Sigmoid colon (tissue), 7 donors: ENCODE measurements around the gene PSMD8. TPM values are rescaled to one million over a fixed set of nuclear protein-coding genes. Genes with fewer than 3 reads are reported as not detected.

Experiments used
- DNase-seq: peaks from one replicate; pipeline ENCODE4 v3.0.0-alpha.2; 2019
- H3K27ac ChIP-seq, 4 donors: fragments of 200-600 bp; sonication (generic); one replicate each; pipeline ENCODE4 v1.5.1; 2016 to 2019; ENCODE audit warnings: mild to moderate bottlenecking in 1 of 4
- H3K27me3 ChIP-seq, 3 donors: fragments of 200-600 bp; sonication (generic); one replicate each; pipeline ENCODE4 v1.5.1; 2019; ENCODE audit warnings: mild to moderate bottlenecking in 1 of 3
- H3K36me3 ChIP-seq, 4 donors: fragments of 200-600 bp; sonication (generic); one replicate each; pipeline ENCODE4 v1.5.1; 2016 to 2019
- H3K4me1 ChIP-seq, 4 donors: fragments of 200-600 bp; sonication (generic); one replicate each; pipeline ENCODE4 v1.5.1; 2017 to 2019
- H3K4me3 ChIP-seq, 4 donors: fragments of 200-600 bp; sonication (generic); one replicate each; pipeline ENCODE4 v1.5.1; 2017 to 2019; ENCODE audit warnings: mild to moderate bottlenecking in 2 of 4, moderate library complexity in 1 of 4
- H3K9me3 ChIP-seq, 4 donors: fragments of 200-600 bp in 3 of 4; sonication (generic) in 3 of 4; one replicate each; pipeline versions ENCODE4 v1.5.1 to v1.6.1; 2013 to 2019
- CTCF ChIP-seq, 4 experiments: fragments of 450-650 bp in 3 of 4; fragments of 200-600 bp in 1 of 4; IDR thresholded peaks; one replicate each; pipeline ENCODE4 v1.5.1; 2016 to 2019; ENCODE audit warnings: antibody characterized with exemption in 4 of 4, mild to moderate bottlenecking in 3 of 4, moderate library complexity in 2 of 4
- EP300 ChIP-seq, 4 donors: sonication (generic); formaldehyde crosslinking; IDR thresholded peaks; one replicate each; pipeline ENCODE4 v1.6.1; 2017; ENCODE audit warnings: antibody characterized with exemption in 4 of 4
- POLR2A ChIP-seq, 2 donors: fragments of 450-650 bp; IDR thresholded peaks; one replicate each; pipeline ENCODE4 v1.6.1; 2016; ENCODE audit warnings: antibody characterized with exemption in 2 of 2, mild to moderate bottlenecking in 2 of 2, moderate library complexity in 2 of 2
- POLR2AphosphoS5 ChIP-seq, 4 donors: sonication (generic); formaldehyde crosslinking; IDR thresholded peaks; one replicate each; pipeline ENCODE4 v1.6.1; 2017; ENCODE audit warnings: antibody characterized with exemption in 4 of 4
- WGBS, 2 donors: extraction: QIAGEN DNeasy Blood & Tissue Kit; methylation state at CpG; one replicate each; pipeline ENCODE4 v1.1.7; 2013; 5-methylcytosine and 5-hydroxymethylcytosine counted together
- intact Hi-C: fragments of 100-400 bp; cut with DNase I; formaldehyde crosslinking; loops from one replicate; pipeline ENCODE4 v1.15.1; 2023
- polyA plus RNA-seq, 3 donors: library from polyadenylated mRNA; stranded (reverse); fragments of 200-250 nt; gene quantifications; one replicate each; pipeline ENCODE4 v1.2.3, GENCODE V29; 2013
- total RNA-seq, 4 donors: library from RNA; depleted of rRNA; stranded (reverse); fragments of >200 nt; gene quantifications; one replicate each; pipeline ENCODE4 v1.1.0, GENCODE V29; 2016
- donor health status: healthy with polysubstance abuse.
- donor health status: Bipolar disorder and iron deficiency.
- donor health status: healthy.

The PSMD8 gene
- total RNA-seq = 100 to 1,000 TPM; 129 to 271 (median 158) TPM
- 100 to 1,000 TPM; 125 to 158 (median 147) TPM for polyA plus RNA-seq

GRCh38 chr19:38374332-38375097 is at the start of gene PSMD8:
TSS of gene PSMD8 (plus strand) at chr19:38374571. CDS start at chr19:38374602, 31 bp downstream.
- TF ChIP-seq EP300 (IDR thresholded peaks at IDR 0.05) = peak in 1 of 4 donors; percentile 52
- peak; percentile 85 to 96 (median 95) for TF ChIP-seq POLR2AphosphoS5 (IDR thresholded peaks at IDR 0.05)
- TF ChIP-seq POLR2A (IDR thresholded peaks at IDR 0.05) = peak; percentile 88 to 90
- TF ChIP-seq CTCF (IDR thresholded peaks at IDR 0.05) = no peak
- peak within 1 kb of the TSS; percentile 70 to 84 (median 77) for H3K4me3 ChIP-seq
- peak within 1 kb of the TSS; percentile 86 to 93 (median 90) for H3K27ac ChIP-seq
- intact Hi-C loops = loop anchor here (1.0 kb wide), 1 partner anchor 38 kb away; no protein-coding TSS in a partner anchor
- DNase-seq = peak; percentile 100
- H3K4me1 ChIP-seq = peaks cover 0 to 26% (median 22%) of the 10 kb centered on the region in 4 donors
- WGBS, 2 donors = 0% methylated on average over 65 of the region's 65 CpGs
- H3K27me3 ChIP-seq = peaks cover 0 to 3% (median 0%) of the 10 kb centered on the region in 3 donors
- H3K36me3 ChIP-seq = peaks cover 9 to 33% (median 17%) of the 10 kb centered on the region in 4 donors
- no peaks in the 10 kb centered on the region for H3K9me3 ChIP-seq

- no peak overlapping the region for H3K4me3 ChIP-seq
- no peak for DNase-seq
- no peaks in the 10 kb centered on the region for H3K9me3 ChIP-seq
- no peak overlapping the region for H3K27ac ChIP-seq
- intact Hi-C loops = no loop called here
- no peaks in the 10 kb centered on the region for H3K27me3 ChIP-seq
- WGBS, 2 donors = 95% methylated on average over 22 of the region's 22 CpGs
- peaks cover 17 to 44% (median 24%) of the 10 kb centered on the region in 4 donors for H3K36me3 ChIP-seq
- TF ChIP-seq EP300 (IDR thresholded peaks at IDR 0.05) = no peak
- no peak for TF ChIP-seq POLR2AphosphoS5 (IDR thresholded peaks at IDR 0.05)
- TF ChIP-seq CTCF (IDR thresholded peaks at IDR 0.05) = no peak
- TF ChIP-seq POLR2A (IDR thresholded peaks at IDR 0.05) = no peak
- H3K4me1 ChIP-seq = peaks cover 0 to 25% (median 20%) of the 10 kb centered on the region in 4 donors
Observed at GRCh38 chr19:38326591-38326990, 47.8 kb upstream of the PSMD8 start.

- Histone ChIP-seq H3K4me1 (no peaks in the 10 kb centered on the region), H3K9me3 (no peaks in the 10 kb centered on the region), H3K27me3 (no peaks in the 10 kb centered on the region), H3K36me3 (peaks cover 17 to 39% (median 24%) of the 10 kb centered on the region in 4 donors), H3K27ac (no peak overlapping the region), H3K4me3 (no peak overlapping the region)
- intact Hi-C loops = loop anchor here (10.0 kb wide), 1 partner anchor 795 kb away; the partner anchor contains the start of gene PAK4
- no peak for DNase-seq
- 95 to 96% methylated on average over 7 of the region's 7 CpGs for WGBS, 2 donors
- no peak for TF ChIP-seq CTCF (IDR thresholded peaks at IDR 0.05)
- no peak for TF ChIP-seq POLR2A (IDR thresholded peaks at IDR 0.05)
- TF ChIP-seq EP300 (IDR thresholded peaks at IDR 0.05) = no peak
- no peak for TF ChIP-seq POLR2AphosphoS5 (IDR thresholded peaks at IDR 0.05)
Observed at GRCh38 chr19:38329651-38330050, 44.7 kb upstream of the PSMD8 start.

- Histone ChIP-seq H3K27me3 (no peaks in the 10 kb centered on the region), H3K9me3 (no peaks in the 10 kb centered on the region), H3K4me3 (no peak overlapping the region), H3K36me3 (peaks cover 11 to 18% (median 15%) of the 10 kb centered on the region in 4 donors), H3K27ac (no peak overlapping the region), H3K4me1 (peaks cover 0 to 6% (median 5%) of the 10 kb centered on the region in 4 donors)
- WGBS, 2 donors = 84 to 87% methylated on average over 1 of the region's 1 CpG
- TF ChIP-seq POLR2A (IDR thresholded peaks at IDR 0.05) = no peak
- TF ChIP-seq CTCF (IDR thresholded peaks at IDR 0.05) = no peak
- no peak for TF ChIP-seq EP300 (IDR thresholded peaks at IDR 0.05)
- TF ChIP-seq POLR2AphosphoS5 (IDR thresholded peaks at IDR 0.05) = no peak
- intact Hi-C loops = loop anchor here (10.0 kb wide), 1 partner anchor 793 kb away; the partner anchor contains the start of gene PAK4
- no peak for DNase-seq
Observed at GRCh38 chr19:38331728-38332127, 42.6 kb upstream of the PSMD8 start.
